Neutrophil (primary cell): Measurements from ENCODE around the gene CHD2.
A peak's percentile ranks its signal among the peaks of the same experiment; 100 is the strongest.

Experiments
- H3K27ac ChIP-seq: fragments of 200-600 bp; sonication (generic); 2 replicates; pipeline ENCODE4 v1.5.1; 2016; ENCODE audit warnings: mild to moderate bottlenecking, moderate library complexity
- H3K27me3 ChIP-seq: fragments of 200-600 bp; sonication (generic); 2 replicates; pipeline ENCODE4 v1.6.0; 2016; ENCODE audit warnings: mild to moderate bottlenecking
- H3K36me3 ChIP-seq: fragments of 200-600 bp; sonication (generic); 2 replicates; pipeline ENCODE4 v1.5.1; 2017
- H3K4me1 ChIP-seq, 2 experiments: fragments of 200-600 bp in 1 of 2; sonication (generic) in 1 of 2; 1 replicate in 1 of 2; 2 replicates in 1 of 2; pipeline versions ENCODE4 v1.5.1 to v1.6.1; 2013 to 2016; ENCODE audit warnings: low read depth in 1 of 2, low read length in 1 of 2, mild to moderate bottlenecking in 1 of 2, moderate library complexity in 1 of 2; ENCODE audit not compliant: control insufficient read depth in 1 of 2, insufficient read depth in 1 of 2
- H3K4me3 ChIP-seq, 2 experiments: fragments of 200-600 bp in 1 of 2; sonication (generic) in 1 of 2; 1 replicate in 1 of 2; 2 replicates in 1 of 2; pipeline ENCODE4 v1.5.1; 2013 to 2016; ENCODE audit warnings: low read depth in 1 of 2, low read length in 1 of 2, mild to moderate bottlenecking in 1 of 2, moderate library complexity in 1 of 2
- H3K9me3 ChIP-seq: fragments of 200-600 bp; sonication (generic); 2 replicates; pipeline ENCODE4 v1.5.1; 2016
- CTCF ChIP-seq: fragments of 200-600 bp; sonication (generic); IDR thresholded peaks from 2 replicates; pipeline ENCODE4 v1.5.1; 2016; ENCODE audit warnings: antibody characterized with exemption

CHD2 gene

GRCh38 chr15:93001156-93001555 lies 101.0 kb downstream of the CHD2 start:
- no peak for TF ChIP-seq CTCF
- H3K36me3 ChIP-seq, result peaks cover 98% of the 10 kb centered on the region
- H3K4me3 ChIP-seq, result no peak overlapping the region
- no peaks in the 10 kb centered on the region for H3K4me1 ChIP-seq
- no peaks in the 10 kb centered on the region for H3K27me3 ChIP-seq
- no peak overlapping the region for H3K27ac ChIP-seq
- no peaks in the 10 kb centered on the region for H3K9me3 ChIP-seq

- no peak overlapping the region for H3K4me3 ChIP-seq
- no peak overlapping the region for H3K27ac ChIP-seq
- H3K27me3 ChIP-seq, result no peaks in the 10 kb centered on the region
- peaks cover 100% of the 10 kb centered on the region for H3K36me3 ChIP-seq
- H3K4me1 ChIP-seq, result no peaks in the 10 kb centered on the region
- no peak for TF ChIP-seq CTCF
- H3K9me3 ChIP-seq, result no peaks in the 10 kb centered on the region
These were observed 101.8 kb downstream of the CHD2 start for GRCh38 chr15:93001881-93002280.

GRCh38 chr15:93005133-93005532 lies 105.0 kb downstream of the CHD2 start:
- H3K4me3 ChIP-seq, result no peak overlapping the region
- no peaks in the 10 kb centered on the region for H3K4me1 ChIP-seq
- no peaks in the 10 kb centered on the region for H3K9me3 ChIP-seq
- H3K36me3 ChIP-seq, result peaks cover 99% of the 10 kb centered on the region
- peak overlapping the region; percentile 9 for H3K27ac ChIP-seq
- H3K27me3 ChIP-seq, result no peaks in the 10 kb centered on the region
- no peak for TF ChIP-seq CTCF

- peak overlapping the region; percentile 9 for H3K27ac ChIP-seq
- no peak for TF ChIP-seq CTCF
- H3K9me3 ChIP-seq, result no peaks in the 10 kb centered on the region
- peaks cover 99% of the 10 kb centered on the region for H3K36me3 ChIP-seq
- no peaks in the 10 kb centered on the region for H3K4me1 ChIP-seq
- no peaks in the 10 kb centered on the region for H3K27me3 ChIP-seq
- no peak overlapping the region for H3K4me3 ChIP-seq
These were observed 107.9 kb downstream of the CHD2 start for GRCh38 chr15:93007994-93008393.

GRCh38 chr15:93012786-93013185 lies 112.7 kb downstream of the CHD2 start:
- H3K36me3 ChIP-seq, result peaks cover 98% of the 10 kb centered on the region

More at GRCh38 chr15:93012786-93013185, 112.7 kb downstream of the CHD2 start:
- TF ChIP-seq CTCF, result no peak
- Histone ChIP-seq H3K9me3 (no peaks in the 10 kb centered on the region), H3K4me3 (no peak overlapping the region), H3K27me3 (no peaks in the 10 kb centered on the region), H3K4me1 (no peaks in the 10 kb centered on the region), H3K27ac (no peak overlapping the region)
